Forelimb muscle (tissue), 1 donor: Measurements from ENCODE around the gene P2RY12. TPM values are rescaled to one million over a fixed set of nuclear protein-coding genes. Genes with fewer than 3 reads are reported as not detected.

Source experiments
- DNase-seq: peaks from one replicate; pipeline ENCODE4 v3.0.0-alpha.2; 2013; ENCODE audit warnings: low read depth
- polyA plus RNA-seq: library from polyadenylated mRNA; unstranded; fragments of 120-200 nt; gene quantifications from one replicate; pipeline ENCODE4 v1.2.1, GENCODE V29; 2013; ENCODE audit not compliant: insufficient read length

Gene P2RY12
- polyA plus RNA-seq, 1 donor, result 0.92 TPM

DNA sequence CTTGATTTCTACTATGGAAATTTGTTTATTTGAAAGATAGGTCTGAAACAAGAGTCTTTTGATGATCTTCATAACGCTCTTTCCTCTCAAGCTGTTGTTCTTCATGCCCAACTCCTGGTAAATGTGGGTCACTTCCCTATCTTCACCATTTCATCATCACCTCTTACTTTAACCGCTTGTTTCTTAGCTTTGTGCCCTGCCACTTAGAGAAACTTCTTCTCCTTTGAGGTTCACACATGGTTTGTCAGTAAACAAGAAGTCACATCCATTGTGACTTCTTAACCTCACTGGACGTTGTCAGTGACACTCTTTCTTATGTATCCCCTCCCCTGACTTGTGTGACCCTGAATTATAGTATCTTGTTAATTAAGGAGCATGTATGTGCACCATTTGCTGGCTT is 38.3 kb downstream of the P2RY12 start:
- no peak for DNase-seq

- DNase-seq, result peak; percentile 59
Measured at GRCh38 chr3:151345859-151346258, 38.7 kb downstream of the P2RY12 start.

- no peak for DNase-seq
Measured at GRCh38 chr3:151331696-151332095, 52.9 kb downstream of the P2RY12 start.

- DNase-seq, result no peak
Measured at GRCh38 chr3:151330899-151331298, 53.7 kb downstream of the P2RY12 start.

GRCh38 chr3:151330379-151330778 is 54.2 kb downstream of the P2RY12 start:
- no peak for DNase-seq

DNA sequence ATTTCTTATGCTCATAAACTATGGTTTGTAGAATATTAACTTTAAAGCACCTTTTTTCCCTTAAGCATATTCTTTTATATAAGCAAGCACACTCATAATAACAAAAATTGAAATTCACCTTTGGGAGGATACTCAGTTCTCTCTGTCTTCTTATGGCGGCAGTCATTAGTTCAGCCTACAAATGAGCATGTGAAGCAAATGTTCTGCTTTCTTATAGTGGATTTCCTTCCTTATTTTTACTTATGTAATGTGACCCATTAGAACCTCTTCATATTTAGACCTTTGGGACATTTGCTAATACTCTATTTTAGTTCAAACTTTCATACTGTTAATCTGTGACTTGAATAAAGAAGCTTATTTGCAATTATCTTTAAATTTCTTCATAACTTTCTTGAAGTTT is 55.2 kb downstream of the P2RY12 start, which contains the start of gene P2RY13:
Gene P2RY13, minus strand, starts transcription at position 187 of the 400 bp plus-strand sequence. Its CDS starts 21 bp downstream, at position 166.
- no peak for DNase-seq

DNA sequence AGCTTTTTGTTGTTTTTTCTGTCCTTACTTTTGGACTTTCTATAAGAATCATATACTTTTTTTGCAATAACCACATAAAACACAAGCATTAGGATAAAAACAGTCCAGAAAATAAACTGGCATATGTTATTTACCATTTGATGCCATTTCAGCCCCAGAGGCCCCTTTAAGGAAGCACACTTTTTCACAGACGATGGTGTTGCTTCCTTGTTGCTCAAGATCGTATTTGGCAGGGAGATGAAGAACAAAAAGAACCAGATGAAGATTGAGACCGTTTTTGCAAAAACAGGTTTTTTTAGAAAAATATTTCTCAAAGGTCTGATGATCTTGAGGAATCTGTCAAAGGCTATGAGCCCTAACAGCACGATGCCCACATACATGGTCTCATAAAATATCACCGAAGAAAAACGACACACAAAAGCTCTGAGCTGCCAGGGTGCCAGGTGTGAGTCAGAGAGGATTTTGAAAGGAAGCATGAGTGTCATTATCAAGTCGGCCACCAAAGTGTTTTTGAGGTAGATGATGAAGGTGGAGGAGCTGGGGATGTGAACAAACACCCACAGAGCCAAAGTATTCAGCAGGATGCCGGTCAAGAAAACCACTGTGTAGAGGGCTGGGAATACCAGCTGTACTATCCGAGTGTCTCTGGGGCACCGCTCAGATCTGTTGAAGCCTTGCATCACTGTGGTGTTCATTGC is 56.1 kb downstream of the P2RY12 start:
- no peak for DNase-seq

GRCh38 chr3:151327571-151328198 is 56.9 kb downstream of the P2RY12 start:
- no peak for DNase-seq

- no peak for DNase-seq
Measured at GRCh38 chr3:151322511-151322910, 62.0 kb downstream of the P2RY12 start.

GRCh38 chr3:151321526-151321925 is 63.0 kb downstream of the P2RY12 start:
- DNase-seq, result no peak

DNA sequence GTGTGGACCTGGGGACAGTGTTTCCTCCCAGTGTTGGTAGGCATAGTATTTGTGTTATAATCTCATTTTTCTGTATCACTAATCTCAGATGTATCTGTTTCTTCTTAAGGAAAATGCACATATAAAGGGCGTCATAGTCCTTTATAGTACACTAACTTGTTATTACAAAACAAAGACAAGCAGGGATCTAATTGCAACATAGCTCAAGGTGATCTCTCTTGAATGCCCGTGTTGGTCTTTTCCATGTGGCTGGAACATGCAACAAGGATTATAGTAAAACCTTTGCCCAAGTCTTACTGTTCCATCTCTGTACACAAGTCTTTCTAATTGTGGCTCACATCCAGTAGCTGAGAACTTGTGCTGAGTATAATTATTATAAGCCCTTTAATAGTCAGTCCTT is 64.4 kb downstream of the P2RY12 start:
- DNase-seq, result no peak

DNA sequence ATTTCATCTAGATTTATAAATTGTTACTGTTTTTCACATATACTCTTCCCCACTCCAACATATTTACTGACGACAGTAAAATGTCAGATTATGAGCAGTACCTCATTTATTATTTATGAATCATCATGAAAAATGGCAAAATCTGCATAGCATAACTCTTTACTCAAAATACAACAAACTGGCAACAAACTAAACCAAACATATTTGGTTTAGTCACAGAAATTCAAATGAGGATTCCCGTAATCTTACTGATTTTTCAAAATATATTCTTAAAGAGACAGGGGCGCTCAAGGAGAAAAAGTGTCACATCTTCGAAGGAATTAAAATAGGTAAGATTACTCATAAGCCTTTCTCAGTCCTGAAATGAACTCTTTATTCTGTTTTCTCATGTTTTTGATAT is 64.9 kb downstream of the P2RY12 start:
- DNase-seq, result no peak

- DNase-seq, result no peak
Measured at GRCh38 chr3:151318991-151319390, 65.6 kb downstream of the P2RY12 start.

- DNase-seq, result no peak
Measured at GRCh38 chr3:151318313-151318712, 66.2 kb downstream of the P2RY12 start.

- DNase-seq, result no peak
Measured at GRCh38 chr3:151316267-151316991, 68.1 kb downstream of the P2RY12 start, which contains the start of gene GPR87. Gene GPR87, minus strand, starts transcription at chr3:151316820. Its CDS starts 16,720 bp downstream, at chr3:151300100.

DNA sequence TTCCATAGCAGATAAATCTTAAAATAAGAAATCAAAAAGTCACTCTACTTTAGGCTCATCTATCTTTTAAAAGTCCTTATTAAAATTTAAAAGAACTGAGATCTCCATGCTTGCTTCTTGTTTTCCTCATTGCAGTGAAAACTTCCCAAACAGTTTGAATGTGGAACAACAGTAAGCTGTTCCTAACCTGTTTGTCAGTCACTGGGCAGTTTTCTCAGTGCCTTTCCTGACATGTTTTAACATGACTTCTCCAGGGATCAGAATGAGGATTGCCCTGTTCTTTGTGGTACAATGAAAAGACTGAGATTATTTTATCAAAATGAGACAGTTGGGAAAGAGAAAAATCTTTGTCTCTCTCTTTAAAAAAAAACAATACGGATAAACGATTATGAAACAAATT is 68.7 kb downstream of the P2RY12 start:
- DNase-seq, result no peak

- no peak for DNase-seq
Measured at GRCh38 chr3:151315136-151315535, 69.4 kb downstream of the P2RY12 start.

- DNase-seq, result no peak
Measured at GRCh38 chr3:151314593-151314992, 70.0 kb downstream of the P2RY12 start.

- DNase-seq, result no peak
Measured at GRCh38 chr3:151314137-151314536, 70.4 kb downstream of the P2RY12 start.

- DNase-seq, result no peak
Measured at GRCh38 chr3:151312972-151313371, 71.6 kb downstream of the P2RY12 start.

- DNase-seq, result no peak
Measured at GRCh38 chr3:151309566-151309965, 75.0 kb downstream of the P2RY12 start.

DNA sequence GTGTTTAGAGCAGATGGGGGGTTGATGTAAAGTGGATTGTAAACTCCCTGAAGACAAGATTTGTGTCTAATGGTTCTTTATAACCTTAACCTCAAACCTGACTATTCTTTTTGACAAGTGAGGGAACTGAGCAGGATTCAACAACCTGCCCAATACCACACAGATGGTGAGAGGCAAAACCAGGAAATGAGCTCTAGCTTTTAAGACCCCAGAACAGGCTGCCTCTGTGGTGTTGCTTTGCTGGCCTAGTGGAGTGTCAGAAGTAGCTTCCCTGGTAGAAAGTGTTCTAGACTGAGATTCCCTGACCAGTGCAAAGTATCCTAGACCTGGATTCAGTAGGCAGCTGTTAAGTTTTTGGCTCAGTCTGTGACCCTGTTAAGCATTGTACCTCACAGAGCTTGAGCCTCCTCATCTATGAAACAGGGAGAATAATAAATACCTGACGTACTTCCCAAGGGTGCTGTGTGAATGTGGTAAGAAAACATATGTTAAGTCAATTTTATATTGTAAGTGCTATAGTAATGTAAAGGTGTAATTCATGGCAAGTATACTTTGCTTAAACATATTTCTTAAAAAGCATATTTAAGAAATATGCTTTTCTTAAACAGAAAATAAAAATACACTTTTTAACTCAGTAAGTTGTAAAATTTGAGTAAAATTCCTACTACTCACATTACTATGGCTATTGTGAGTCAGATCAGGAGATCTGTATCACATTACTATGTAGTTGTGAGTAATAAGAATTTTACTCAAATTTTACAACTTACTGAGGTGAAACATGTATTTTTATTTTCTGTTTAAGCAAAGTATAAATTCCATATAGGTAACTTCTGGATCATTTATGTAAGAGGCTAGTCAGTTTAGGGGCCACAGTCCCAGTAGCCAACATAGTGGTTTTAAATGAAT is 76.7 kb downstream of the P2RY12 start:
- DNase-seq, result no peak
